K562 (cell line): ENCODE results near the gene IARS1. TPM values are rescaled to one million over a fixed set of nuclear protein-coding genes. Genes with fewer than 3 reads are reported as not detected.

ENCODE experiments used
- AFF4 ChIP-seq: sonication (generic); formaldehyde crosslinking; IDR thresholded peaks from 2 replicates; pipeline ENCODE4 v1.8.0; 2023; ENCODE audit warnings: mild to moderate bottlenecking, missing genetic modification reagents
- ATF7 ChIP-seq: fragments of 450-650 bp; IDR thresholded peaks from 2 replicates; pipeline ENCODE4 v1.7.1; 2014; ENCODE audit warnings: mild to moderate bottlenecking, moderate library complexity
- BRD4 ChIP-seq: fragments of 200-600 bp; sonication (generic); IDR thresholded peaks from 2 replicates; pipeline ENCODE4 v1.6.1; 2017; ENCODE audit warnings: inconsistent platforms
- CHD2 ChIP-seq: IDR thresholded peaks from 2 replicates; pipeline ENCODE4 v1.6.1; 2011; ENCODE audit warnings: low read depth, low read length
- E4F1 ChIP-seq: fragments of 250-450 bp; sonication (Bioruptor Pico); IDR thresholded peaks from 2 replicates; pipeline ENCODE4 v1.5.0; 2021; ENCODE audit warnings: mild to moderate bottlenecking, borderline replicate concordance
- ELF4 ChIP-seq: fragments of 450-650 bp; formaldehyde crosslinking; IDR thresholded peaks from 2 replicates; pipeline ENCODE4 v1.4.0; 2022; ENCODE audit warnings: missing genetic modification characterization
- FOXP1 ChIP-seq: sonication (generic); formaldehyde crosslinking; IDR thresholded peaks from 2 replicates; pipeline ENCODE4 v1.8.0; 2022; ENCODE audit warnings: mild to moderate bottlenecking, missing genetic modification reagents
- NCOA2 ChIP-seq, 2 experiments: fragments of 450-650 bp; IDR thresholded peaks; 2 replicates each; pipeline ENCODE4 v1.6.1; 2018; ENCODE audit warnings: mild to moderate bottlenecking in 2 of 2, moderate library complexity in 1 of 2; ENCODE audit not compliant: partially characterized antibody in 2 of 2
- NFYB ChIP-seq: IDR thresholded peaks from 2 replicates; pipeline ENCODE4 v1.6.1; 2011; ENCODE audit warnings: mild to moderate bottlenecking, moderate library complexity; ENCODE audit not compliant: insufficient read length; ENCODE audit errors: extremely low read depth
- POLR2G ChIP-seq: fragments of 200-400 bp; formaldehyde crosslinking; IDR thresholded peaks from 2 replicates; pipeline ENCODE4 v1.6.1; 2017; ENCODE audit warnings: low read depth, mild to moderate bottlenecking, antibody characterized with exemption, low read length, moderate library complexity
- RBM25 ChIP-seq: fragments of 200-400 bp; formaldehyde crosslinking; IDR thresholded peaks from 2 replicates; pipeline ENCODE4 v1.6.1; 2018; ENCODE audit warnings: low read length, low read depth, moderate library complexity; ENCODE audit not compliant: severe bottlenecking
- SMARCA5 ChIP-seq: fragments of 450-650 bp; IDR thresholded peaks from 2 replicates; pipeline ENCODE4 v1.6.1; 2016
- ZNF212 ChIP-seq: fragments of 450-650 bp; formaldehyde crosslinking; IDR thresholded peaks from 2 replicates; pipeline ENCODE4 v1.4.0; 2020; ENCODE audit warnings: mild to moderate bottlenecking
- ZNF354B ChIP-seq: fragments of 250-450 bp; sonication (Bioruptor Pico); IDR thresholded peaks from 2 replicates; pipeline ENCODE4 v1.4.0; 2020
- ZNF408 ChIP-seq: fragments of 250-450 bp; sonication (Bioruptor Pico); IDR thresholded peaks from 2 replicates; pipeline ENCODE4 v1.4.0; 2020; ENCODE audit warnings: low read depth, mild to moderate bottlenecking, moderate library complexity
- ZNF609 ChIP-seq: sonication (generic); formaldehyde crosslinking; IDR thresholded peaks from 2 replicates; pipeline ENCODE4 v1.8.1; 2023; ENCODE audit warnings: missing genetic modification reagents, mild to moderate bottlenecking, borderline replicate concordance
- ZNF830 ChIP-seq: fragments of 250-450 bp; sonication (Bioruptor Pico); IDR thresholded peaks from 2 replicates; pipeline ENCODE4 v1.5.0; 2021; ENCODE audit warnings: mild to moderate bottlenecking
- polyA plus RNA-seq, 8 experiments: library from polyadenylated mRNA; depleted of rRNA in 4 of 8; stranded (reverse) in 5 of 8; unstranded in 3 of 8; fragments of >200 nt; fragmentation: Nextera tagmentation in 2 of 8; fragmentation: Illumina TruSeq in 1 of 8; extraction: Ambion mirVana in 2 of 8; extraction: Trizol in 1 of 8; gene quantifications; 2 replicates each; pipeline versions ENCODE4 v1.2.1 to v1.2.3, GENCODE V29; 2011 to 2014; ENCODE audit warnings: inconsistent platforms in 1 of 8, missing spikeins in 1 of 8
- total RNA-seq, 7 experiments: library from RNA; depleted of rRNA in 6 of 7; stranded (reverse); fragments of >200 nt in 6 of 7; fragmentation: Illumina TruSeq in 2 of 7; extraction: Trizol in 2 of 7; gene quantifications; 2 replicates each; pipeline versions ENCODE4 v1.2.1 to v1.2.3, GENCODE V29; 2011 to 2021; ENCODE audit warnings: low replicate concordance in 1 of 7

IARS1 gene
- total and polyA plus RNA-seq, 9 of the 15 experiments (the other 6 are each of a cell fraction or from before 2014, with no cell fraction given), result 119 to 371 (median 234) TPM

- TF ChIP-seq ZNF609, result 0 out of 2 replicates have a peak, but pooled peaks have one; percentile 21
- peak; percentile 98 for TF ChIP-seq BRD4
- no peak for TF ChIP-seq ZNF212 (CRISPR knock-in tag)
- no peak for TF ChIP-seq NCOA2 (IDR thresholded peaks at IDR 0.05; ENCODE audit: partially characterized antibody in 2 of 2)
- peak; percentile 87 for TF ChIP-seq NFYB
- no peak for TF ChIP-seq ELF4 (CRISPR knock-in tag)
- peak; percentile 90 for TF ChIP-seq E4F1 (CRISPR knock-in tag)
- TF ChIP-seq AFF4, result peak; percentile 95
- peak; percentile 96 for TF ChIP-seq POLR2G
- TF ChIP-seq SMARCA5, result no peak
- TF ChIP-seq ATF7, result peak; percentile 96
- TF ChIP-seq ZNF354B (CRISPR knock-in tag), result no peak
- no peak for TF ChIP-seq ZNF830 (CRISPR knock-in tag)
- TF ChIP-seq FOXP1 (CRISPR knock-in tag), result peak; percentile 19; the same call in 1 of the 2 replicates
- peak; percentile 83 for TF ChIP-seq CHD2
- no peak for TF ChIP-seq ZNF408 (CRISPR knock-in tag)
- peak; percentile 99 for TF ChIP-seq RBM25
These were observed at the start of gene IARS1 (continued) for GRCh38 chr9:92293452-92294296.
